NT2/D1 (cell line): ENCODE data around the gene AKAP5.

Experiments used
- SUZ12 ChIP-seq: IDR thresholded peaks from 2 replicates; pipeline ENCODE4 v1.6.1; 2011; ENCODE audit not compliant: insufficient read length, insufficient read depth; ENCODE audit errors: extremely low read depth
- YY1 ChIP-seq: IDR thresholded peaks from 2 replicates; pipeline ENCODE4 v1.6.1; 2011; ENCODE audit not compliant: insufficient read length, insufficient read depth
- ZNF274 ChIP-seq: IDR thresholded peaks from 2 replicates; pipeline ENCODE4 v1.6.1; 2011; ENCODE audit warnings: mild to moderate bottlenecking, low read depth, low read length

- TF ChIP-seq YY1 (no peak), SUZ12 (no peak), ZNF274 (no peak)
These were observed 11.1 kb downstream of the AKAP5 start for GRCh38 chr14:64476438-64476837.
